ENCODE measurements around the gene GNS.
"Not testable (repeated sequence)": the region's sequence is repeated elsewhere in the genome, so short reads cannot be mapped to it uniquely, and the experiment has no call there.

The GNS gene

GRCh38 chr12:64779354-64779974 is 20.3 kb upstream of the GNS start:
- no peak for DNase-seq

- not testable (repeated sequence) for DNase-seq
Observed at GRCh38 chr12:64775147-64775736, 16.0 kb upstream of the GNS start.

GRCh38 chr12:64773386-64773785 is 14.2 kb upstream of the GNS start:
- DNase-seq: no peak

- no peak for DNase-seq
Observed at GRCh38 chr12:64767495-64767894, 8.3 kb upstream of the GNS start.

- DNase-seq: no peak
Observed at GRCh38 chr12:64760808-64761573, 1.8 kb upstream of the GNS start.

GRCh38 chr12:64757771-64758170 is 1.4 kb downstream of the GNS start:
- DNase-seq: no peak

GRCh38 chr12:64756376-64756775 is 2.8 kb downstream of the GNS start:
- DNase-seq: no peak

GRCh38 chr12:64753427-64753826 is 5.8 kb downstream of the GNS start:
- no peak for DNase-seq

GRCh38 chr12:64752833-64753238 is 6.4 kb downstream of the GNS start:
- DNase-seq: no peak

- DNase-seq: no peak
Observed at GRCh38 chr12:64752032-64752431, 7.2 kb downstream of the GNS start.

- no peak for DNase-seq
Observed at GRCh38 chr12:64749461-64750200, 9.6 kb downstream of the GNS start.

GRCh38 chr12:64747695-64748094 is 11.5 kb downstream of the GNS start:
- DNase-seq: no peak

- no peak for DNase-seq
Observed at GRCh38 chr12:64746663-64747062, 12.5 kb downstream of the GNS start.

GRCh38 chr12:64745980-64746379 is 13.2 kb downstream of the GNS start:
- DNase-seq: no peak

- DNase-seq: no peak
Observed at GRCh38 chr12:64745259-64745807, 13.9 kb downstream of the GNS start.

- no peak for DNase-seq
Observed at GRCh38 chr12:64744422-64745258, 14.6 kb downstream of the GNS start.

GRCh38 chr12:64743206-64743605 is 16.0 kb downstream of the GNS start:
- DNase-seq: no peak

GRCh38 chr12:64742416-64742815 is 16.8 kb downstream of the GNS start:
- no peak for DNase-seq

GRCh38 chr12:64740646-64741045 is 18.6 kb downstream of the GNS start:
- no peak for DNase-seq

GRCh38 chr12:64739778-64740177 is 19.4 kb downstream of the GNS start:
- DNase-seq: no peak

GRCh38 chr12:64737539-64737938 is 21.7 kb downstream of the GNS start:
- DNase-seq: no peak

- DNase-seq: no peak
Observed at GRCh38 chr12:64736771-64737170, 22.4 kb downstream of the GNS start.

All from effector CD4-positive, alpha-beta T cell (primary cell).